ENCODE data around the gene ROCK2.
"Not testable (repeated sequence)": the region's sequence is repeated elsewhere in the genome, so short reads cannot be mapped to it uniquely, and the experiment has no call there.

ROCK2 gene

GRCh38 chr2:11244091-11244826, 100.2 kb downstream of the ROCK2 start:
- no peaks in the 10 kb centered on the region for H3K36me3 ChIP-seq (ENCODE audit: insufficient read depth, low read length)
- no peak overlapping the region for H3K9ac ChIP-seq (ENCODE audit: low read depth, low read length)
- H3K9me3 ChIP-seq (ENCODE audit: control insufficient read depth, insufficient read depth, low read length): no peaks in the 10 kb centered on the region
- H3K4me1 ChIP-seq (ENCODE audit: insufficient read depth, low read length): no peaks in the 10 kb centered on the region

- Histone ChIP-seq H3K9me3 (ENCODE audit: control insufficient read depth, insufficient read depth, low read length) (no peaks in the 10 kb centered on the region), H3K9ac (ENCODE audit: low read depth, low read length) (no peak overlapping the region), H3K36me3 (ENCODE audit: insufficient read depth, low read length) (no peaks in the 10 kb centered on the region), H3K4me1 (ENCODE audit: insufficient read depth, low read length) (no peaks in the 10 kb centered on the region)
Measured at GRCh38 chr2:11243512-11243911, 100.9 kb downstream of the ROCK2 start.

- Histone ChIP-seq H3K4me1 (ENCODE audit: insufficient read depth, low read length) (no peaks in the 10 kb centered on the region), H3K9me3 (ENCODE audit: control insufficient read depth, insufficient read depth, low read length) (no peaks in the 10 kb centered on the region), H3K36me3 (ENCODE audit: insufficient read depth, low read length) (no peaks in the 10 kb centered on the region), H3K9ac (ENCODE audit: low read depth, low read length) (no peak overlapping the region)
Measured at GRCh38 chr2:11242542-11243174, 101.8 kb downstream of the ROCK2 start.

- no peaks in the 10 kb centered on the region for H3K36me3 ChIP-seq (ENCODE audit: insufficient read depth, low read length)
- H3K4me1 ChIP-seq (ENCODE audit: insufficient read depth, low read length): no peaks in the 10 kb centered on the region
- H3K9me3 ChIP-seq (ENCODE audit: control insufficient read depth, insufficient read depth, low read length): no peaks in the 10 kb centered on the region
- H3K9ac ChIP-seq (ENCODE audit: low read depth, low read length): no peak overlapping the region
Measured at GRCh38 chr2:11241412-11242203, 102.8 kb downstream of the ROCK2 start.

- Histone ChIP-seq H3K9me3 (ENCODE audit: control insufficient read depth, insufficient read depth, low read length) (no peaks in the 10 kb centered on the region), H3K4me1 (ENCODE audit: insufficient read depth, low read length) (no peaks in the 10 kb centered on the region), H3K36me3 (ENCODE audit: insufficient read depth, low read length) (no peaks in the 10 kb centered on the region), H3K9ac (ENCODE audit: low read depth, low read length) (no peak overlapping the region)
Measured at GRCh38 chr2:11239666-11240462, 104.6 kb downstream of the ROCK2 start.

GRCh38 chr2:11239147-11239546, 105.3 kb downstream of the ROCK2 start:
- Histone ChIP-seq H3K9ac (ENCODE audit: low read depth, low read length) (no peak overlapping the region), H3K9me3 (ENCODE audit: control insufficient read depth, insufficient read depth, low read length) (no peaks in the 10 kb centered on the region), H3K4me1 (ENCODE audit: insufficient read depth, low read length) (no peaks in the 10 kb centered on the region), H3K36me3 (ENCODE audit: insufficient read depth, low read length) (no peaks in the 10 kb centered on the region)

GRCh38 chr2:11237122-11237521, 107.3 kb downstream of the ROCK2 start:
- Histone ChIP-seq H3K36me3 (ENCODE audit: insufficient read depth, low read length) (no peaks in the 10 kb centered on the region), H3K4me1 (ENCODE audit: insufficient read depth, low read length) (no peaks in the 10 kb centered on the region), H3K9ac (ENCODE audit: low read depth, low read length) (no peak overlapping the region), H3K9me3 (ENCODE audit: control insufficient read depth, insufficient read depth, low read length) (no peaks in the 10 kb centered on the region)

GRCh38 chr2:11236335-11236734, 108.1 kb downstream of the ROCK2 start:
- Histone ChIP-seq H3K9me3 (ENCODE audit: control insufficient read depth, insufficient read depth, low read length) (no peaks in the 10 kb centered on the region), H3K4me1 (ENCODE audit: insufficient read depth, low read length) (no peaks in the 10 kb centered on the region), H3K9ac (ENCODE audit: low read depth, low read length) (no peak overlapping the region), H3K36me3 (ENCODE audit: insufficient read depth, low read length) (no peaks in the 10 kb centered on the region)

- no peak overlapping the region for H3K9ac ChIP-seq (ENCODE audit: low read depth, low read length)
- H3K4me1 ChIP-seq (ENCODE audit: insufficient read depth, low read length): no peaks in the 10 kb centered on the region
Measured at GRCh38 chr2:11235583-11235982, 108.9 kb downstream of the ROCK2 start.

GRCh38 chr2:11234309-11234708, 110.1 kb downstream of the ROCK2 start:
- Histone ChIP-seq H3K36me3 (ENCODE audit: insufficient read depth, low read length) (no peaks in the 10 kb centered on the region), H3K4me1 (ENCODE audit: insufficient read depth, low read length) (no peaks in the 10 kb centered on the region), H3K9me3 (ENCODE audit: control insufficient read depth, insufficient read depth, low read length) (no peaks in the 10 kb centered on the region), H3K9ac (ENCODE audit: low read depth, low read length) (no peak overlapping the region)

More at GRCh38 chr2:11235583-11235982, 108.9 kb downstream of the ROCK2 start:
- no peaks in the 10 kb centered on the region for H3K9me3 ChIP-seq (ENCODE audit: control insufficient read depth, insufficient read depth, low read length)
- no peaks in the 10 kb centered on the region for H3K36me3 ChIP-seq (ENCODE audit: insufficient read depth, low read length)

- not testable (repeated sequence) for H3K9ac ChIP-seq (ENCODE audit: low read depth, low read length); H3K9me3 ChIP-seq (ENCODE audit: control insufficient read depth, insufficient read depth, low read length); H3K36me3 ChIP-seq (ENCODE audit: insufficient read depth, low read length); H3K4me1 ChIP-seq (ENCODE audit: insufficient read depth, low read length)
Measured at GRCh38 chr2:11231193-11231592, 113.2 kb downstream of the ROCK2 start.

GRCh38 chr2:11228692-11229091, 115.7 kb downstream of the ROCK2 start:
- no peak overlapping the region for H3K9ac ChIP-seq (ENCODE audit: low read depth, low read length)
- H3K36me3 ChIP-seq (ENCODE audit: insufficient read depth, low read length): no peaks in the 10 kb centered on the region
- no peaks in the 10 kb centered on the region for H3K9me3 ChIP-seq (ENCODE audit: control insufficient read depth, insufficient read depth, low read length)
- H3K4me1 ChIP-seq (ENCODE audit: insufficient read depth, low read length): peaks cover 14% of the 10 kb centered on the region

GRCh38 chr2:11227595-11227994, 116.8 kb downstream of the ROCK2 start:
- Histone ChIP-seq H3K4me1 (ENCODE audit: insufficient read depth, low read length) (peaks cover 14% of the 10 kb centered on the region), H3K9ac (ENCODE audit: low read depth, low read length) (no peak overlapping the region), H3K36me3 (ENCODE audit: insufficient read depth, low read length) (no peaks in the 10 kb centered on the region), H3K9me3 (ENCODE audit: control insufficient read depth, insufficient read depth, low read length) (no peaks in the 10 kb centered on the region)

GRCh38 chr2:11224887-11225286, 119.5 kb downstream of the ROCK2 start:
- Histone ChIP-seq H3K4me1 (ENCODE audit: insufficient read depth, low read length) (peaks cover 14% of the 10 kb centered on the region), H3K9ac (ENCODE audit: low read depth, low read length) (no peak overlapping the region), H3K9me3 (ENCODE audit: control insufficient read depth, insufficient read depth, low read length) (no peaks in the 10 kb centered on the region), H3K36me3 (ENCODE audit: insufficient read depth, low read length) (0 out of 2 replicates have a peak, but pooled peaks cover 2% of the 10 kb centered on the region)

Measured in ES-I3 (cell line).